ENCODE measurements around the gene SPOCD1. TPM values are rescaled to one million over a fixed set of nuclear protein-coding genes. Genes with fewer than 3 reads are reported as not detected.

The SPOCD1 gene
- polyA plus RNA-seq, 2 of the 4 experiments (the other 2 are of a cell fraction), result 0.98 to 4.8 TPM

GRCh38 chr1:31788138-31788824 is 27.5 kb downstream of the SPOCD1 start:
- no peaks in the 10 kb centered on the region for H3K9me3 ChIP-seq
- CTCF ChIA-PET, result interaction anchor here (0.8 to 18.6 kb wide), 34 partner anchors 9 to 394 kb away, joined by 3 to 242 read pairs (median 6); partner anchors contain the start of genes ADGRB2, COL16A1 and PTP4A2
- FAIRE-seq, result no peak
- POLR2A ChIA-PET, result interaction anchor here (1.1 to 1.8 kb wide), 11 partner anchors 25 to 285 kb away, joined by 3 to 8 read pairs (median 4); partner anchors contain the start of genes KHDRBS1, PEF1, PTP4A2 and TMEM39B
- H3K4me3 ChIP-seq, result peak overlapping the region; percentile 69
- peak; percentile 78 to 81 for ATAC-seq
- peak; percentile 40 for TF ChIP-seq POLR2A (IDR thresholded peaks at IDR 0.05; ENCODE audit: low read length)
- TF ChIP-seq TP53 (CRISPR knock-in tag; IDR thresholded peaks at IDR 0.05), result 0 out of 2 replicates have a peak, but pooled peaks have one; percentile 16
- peak; percentile 76 for TF ChIP-seq RFX5 (IDR thresholded peaks at IDR 0.05)
- no peak for TF ChIP-seq CEBPB (IDR thresholded peaks at IDR 0.05)
- TF ChIP-seq PHF8 (IDR thresholded peaks at IDR 0.05; ENCODE audit: borderline replicate concordance, low read depth), result peak; percentile 62; the same call in 1 of the 2 replicates
- no peak for TF ChIP-seq ELK1 (IDR thresholded peaks at IDR 0.05; ENCODE audit: low read depth, low read length)
- no peak for TF ChIP-seq HOXB13 (CRISPR knock-in tag; IDR thresholded peaks at IDR 0.05; ENCODE audit: low read depth)
- TF ChIP-seq FOXS1 (CRISPR knock-in tag; IDR thresholded peaks at IDR 0.05), result no peak
- TF ChIP-seq MAX (IDR thresholded peaks at IDR 0.05), result peak; percentile 74
- TF ChIP-seq EP300 (IDR thresholded peaks at IDR 0.05), result no peak
- TF ChIP-seq HOXB5 (CRISPR knock-in tag; IDR thresholded peaks at IDR 0.05), result no peak
- TF ChIP-seq ZC3H11A (IDR thresholded peaks at IDR 0.05), result no peak
- peak overlapping the region; percentile 86 for H3K4me2 ChIP-seq
- H3K4me1 ChIP-seq, result peaks cover 13% of the 10 kb centered on the region
- DNase-seq (ENCODE audit: low read depth in 1 of 2, low spot score in 1 of 2), result peak; percentile 84 to 91
- H3K27ac ChIP-seq, result peak overlapping the region; percentile 94 to 95
- WGBS (ENCODE audit: missing lambda C conversion rate), result 7% methylated on average over 13 of the region's 39 CpGs

GRCh38 chr1:31787786-31788137 is 28.1 kb downstream of the SPOCD1 start:
- H3K27ac ChIP-seq, result peak overlapping the region; percentile 94 to 95
- 69% methylated on average over 1 of the region's 1 CpG for WGBS (ENCODE audit: missing lambda C conversion rate)
- H3K4me2 ChIP-seq, result peak overlapping the region; percentile 86
- peak overlapping the region; percentile 69 for H3K4me3 ChIP-seq
- CTCF ChIA-PET, result interaction anchor here (0.8 to 18.6 kb wide), 14 partner anchors 8 to 603 kb away, joined by 3 to 242 read pairs (median 10); partner anchors contain the start of genes ADGRB2 and PTP4A2
- DNase-seq (ENCODE audit: low read depth in 1 of 2, low spot score in 1 of 2) (no peak), FAIRE-seq (no peak), ATAC-seq (no peak)
- no peak for TF ChIP-seq MYC (IDR thresholded peaks at IDR 0.05; ENCODE audit: borderline replicate concordance, low read length)
- no peak for TF ChIP-seq JUNB (IDR thresholded peaks at IDR 0.05)
- no peak for TF ChIP-seq ZNF302 (CRISPR knock-in tag; IDR thresholded peaks at IDR 0.05)
- no peak for TF ChIP-seq FOSB (CRISPR knock-in tag; IDR thresholded peaks at IDR 0.05)
- TF ChIP-seq BHLHE40 (IDR thresholded peaks at IDR 0.05; ENCODE audit: low read depth, low read length), result no peak
- TF ChIP-seq ESRRA (IDR thresholded peaks at IDR 0.05; ENCODE audit: borderline replicate concordance, low read length), result no peak
- peaks cover 13% of the 10 kb centered on the region for H3K4me1 ChIP-seq
- POLR2A ChIA-PET, result interaction anchor here (1.2 to 1.8 kb wide), 2 partner anchors 30 to 118 kb away, joined by 3 to 8 read pairs; no protein-coding TSS in a partner anchor
- no peaks in the 10 kb centered on the region for H3K9me3 ChIP-seq

GRCh38 chr1:31787261-31787660 is 28.6 kb downstream of the SPOCD1 start:
- 83% methylated on average over 3 of the region's 3 CpGs for WGBS (ENCODE audit: missing lambda C conversion rate)
- no peak for ATAC-seq
- Histone ChIP-seq H3K4me1 (peaks cover 13% of the 10 kb centered on the region), H3K4me3 (no peak overlapping the region), H3K27ac (peak overlapping the region in 1 of 2 experiments; percentile 94; a peak in 4 of 6 replicates), H3K9me3 (no peaks in the 10 kb centered on the region), H3K4me2 (peak overlapping the region; percentile 86; the same call in 1 of the 3 replicates)
- DNase-seq (ENCODE audit: low read depth in 1 of 2, low spot score in 1 of 2), result no peak
- CTCF ChIA-PET, result interaction anchor here (0.8 to 18.6 kb wide), 6 partner anchors 12 to 602 kb away, joined by 3 to 242 read pairs (median 38); partner anchors contain the start of gene ADGRB2
- TF ChIP-seq ATOH8 (CRISPR knock-in tag; IDR thresholded peaks at IDR 0.05; ENCODE audit: low read depth) (no peak), HOXB13 (CRISPR knock-in tag; IDR thresholded peaks at IDR 0.05; ENCODE audit: low read depth) (no peak)
- POLR2A ChIA-PET, result no interaction called here
- FAIRE-seq, result no peak
